Mesenteric fat pad (tissue), 1 donor: ENCODE measurements around the gene RAB36. TPM values are rescaled to one million over a fixed set of nuclear protein-coding genes. Genes with fewer than 3 reads are reported as not detected.

Experiments
- DNase-seq: peaks from one replicate; pipeline ENCODE4 v3.0.0-alpha.2; 2020; ENCODE audit warnings: low spot score
- total RNA-seq: library from RNA; stranded (reverse); fragmentation: NEBNext Ultra II Directional; extraction: Animal tissue kit (Norgen Biotek cat#: 25700); gene quantifications from one replicate; pipeline ENCODE4 v1.2.1, GENCODE V29; 2021
- donor health status: DM: yes; HTN: yes; CAD: no.

The RAB36 gene
- total RNA-seq, 1 donor from 2014 or later, result 3.2 TPM

- no peak for DNase-seq
These were observed 35.8 kb downstream of the RAB36 start for GRCh38 chr22:23180893-23181720.

- no peak for DNase-seq
These were observed 36.5 kb downstream of the RAB36 start for GRCh38 chr22:23181721-23182308.

- no peak for DNase-seq
These were observed 37.2 kb downstream of the RAB36 start for GRCh38 chr22:23182309-23183060.

- no peak for DNase-seq
These were observed 37.9 kb downstream of the RAB36 start for GRCh38 chr22:23183061-23183698.

GRCh38 chr22:23184100-23184763 lies 39.0 kb downstream of the RAB36 start:
- DNase-seq, result no peak

- DNase-seq, result no peak
These were observed 39.5 kb downstream of the RAB36 start for GRCh38 chr22:23184764-23185113.

- DNase-seq, result no peak
These were observed 41.9 kb downstream of the RAB36 start for GRCh38 chr22:23187211-23187610.

GRCh38 chr22:23187871-23188700 lies 42.8 kb downstream of the RAB36 start:
- DNase-seq, result no peak

GRCh38 chr22:23190526-23190925 lies 45.2 kb downstream of the RAB36 start:
- no peak for DNase-seq

- no peak for DNase-seq
These were observed 46.9 kb downstream of the RAB36 start for GRCh38 chr22:23192133-23192532.

GRCh38 chr22:23192558-23192957 lies 47.3 kb downstream of the RAB36 start:
- DNase-seq, result no peak

- no peak for DNase-seq
These were observed 48.0 kb downstream of the RAB36 start for GRCh38 chr22:23193196-23193827.

- DNase-seq, result no peak
These were observed 48.6 kb downstream of the RAB36 start for GRCh38 chr22:23193882-23194281.

GRCh38 chr22:23196165-23196564 lies 50.9 kb downstream of the RAB36 start:
- no peak for DNase-seq

GRCh38 chr22:23197836-23198235 lies 52.6 kb downstream of the RAB36 start:
- no peak for DNase-seq

GRCh38 chr22:23199159-23199558 lies 53.9 kb downstream of the RAB36 start:
- no peak for DNase-seq

GRCh38 chr22:23200898-23201297 lies 55.6 kb downstream of the RAB36 start:
- no peak for DNase-seq

- DNase-seq, result no peak
These were observed 57.7 kb downstream of the RAB36 start for GRCh38 chr22:23202812-23203451.

GRCh38 chr22:23203452-23204124 lies 58.3 kb downstream of the RAB36 start:
- DNase-seq, result no peak
